DOHH2 (cell line): ENCODE measurements around the gene FBXW7.
A peak's percentile ranks its signal among the peaks of the same experiment; 100 is the strongest.

Experiments used
- H3F3A ChIP-seq: fragments of 200-600 bp; sonication (generic), shearing (Covaris generic); 2 replicates; pipeline ENCODE4 v1.6.0; 2016; ENCODE audit warnings: antibody characterized with exemption, mild to moderate bottlenecking; ENCODE audit not compliant: control insufficient read depth, insufficient read depth
- H3K27ac ChIP-seq: fragments of 200-600 bp; sonication (generic); 2 replicates; pipeline ENCODE4 v1.5.1; 2014; ENCODE audit warnings: low read depth, mild to moderate bottlenecking, low read length, moderate library complexity
- H3K27me3 ChIP-seq: fragments of 200-600 bp; sonication (generic); 2 replicates; pipeline ENCODE4 v1.6.1; 2014; ENCODE audit warnings: mild to moderate bottlenecking, low read length, mixed read lengths; ENCODE audit not compliant: control insufficient read depth
- H3K36me3 ChIP-seq: fragments of 200-600 bp; sonication (generic); 2 replicates; pipeline ENCODE4 v1.6.1; 2014; ENCODE audit warnings: mild to moderate bottlenecking, low read length, moderate library complexity, mixed read lengths; ENCODE audit not compliant: control insufficient read depth
- H3K4me1 ChIP-seq: fragments of 200-600 bp; sonication (generic); 2 replicates; pipeline ENCODE4 v1.6.1; 2014; ENCODE audit warnings: mild to moderate bottlenecking, low read length, mixed read lengths; ENCODE audit not compliant: control insufficient read depth
- H3K4me2 ChIP-seq: fragments of 200-600 bp; sonication (generic); 2 replicates; pipeline ENCODE4 v1.6.0; 2014; ENCODE audit warnings: mild to moderate bottlenecking, low read length, moderate library complexity
- H3K4me3 ChIP-seq: fragments of 200-600 bp; sonication (generic); 2 replicates; pipeline ENCODE4 v1.5.1; 2014; ENCODE audit warnings: mild to moderate bottlenecking, low read length, mixed read lengths
- H3K79me2 ChIP-seq: fragments of 200-600 bp; sonication (generic); 2 replicates; pipeline ENCODE4 v1.6.1; 2014; ENCODE audit warnings: mild to moderate bottlenecking, low read length, mixed read lengths; ENCODE audit not compliant: control insufficient read depth
- H3K9me2 ChIP-seq: fragments of 200-600 bp; sonication (generic); replicated peaks from 2 replicates; pipeline ENCODE4 v1.6.1; 2014; ENCODE audit warnings: mild to moderate bottlenecking, low read length, mixed read lengths; ENCODE audit not compliant: control insufficient read depth
- H3K9me3 ChIP-seq: fragments of 200-600 bp; sonication (generic); 2 replicates; pipeline ENCODE4 v1.6.1; 2014; ENCODE audit warnings: antibody characterized with exemption, low read length, mixed read lengths; ENCODE audit not compliant: control insufficient read depth, insufficient read depth
- H4K20me1 ChIP-seq: fragments of 200-600 bp; sonication (generic); 2 replicates; pipeline ENCODE4 v1.6.0; 2014; ENCODE audit warnings: low read depth, mild to moderate bottlenecking, antibody characterized with exemption, low read length, moderate library complexity; ENCODE audit not compliant: control insufficient read depth, insufficient read depth
- EZH2phosphoT487 ChIP-seq: fragments of 200-600 bp; sonication (generic); IDR thresholded peaks from 2 replicates; pipeline ENCODE4 v1.6.1; 2017; ENCODE audit warnings: borderline replicate concordance, mild to moderate bottlenecking, antibody characterized with exemption, low read length, moderate library complexity, mixed read lengths
- TF ChIP-seq, protein P1 (sequence below): fragments of 200-600 bp; sonication (generic); IDR thresholded peaks from one replicate; pipeline ENCODE4 v1.5.1; 2014; ENCODE audit warnings: antibody characterized with exemption, mild to moderate bottlenecking, low read depth, low read length; ENCODE audit not compliant: poor library complexity, severe bottlenecking

Gene FBXW7

DNA sequence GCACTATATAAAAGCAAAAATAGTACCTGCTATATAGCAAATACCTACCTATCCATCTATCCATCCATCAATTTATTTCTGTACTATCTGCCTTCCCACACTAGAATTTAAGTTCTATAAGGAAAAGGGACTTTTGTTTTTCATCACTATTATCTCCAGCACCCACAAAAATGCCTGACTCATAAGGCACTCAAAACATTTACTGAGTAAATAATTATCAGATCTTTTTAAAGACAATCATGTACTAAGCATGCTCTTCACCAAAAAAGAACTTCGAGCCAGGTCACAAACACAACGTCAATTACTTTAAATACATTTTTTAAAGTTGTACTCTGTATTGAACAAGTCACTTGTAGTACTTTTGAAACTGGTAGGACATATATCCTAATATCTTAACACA lies 119.9 kb downstream of the FBXW7 start:
- Histone ChIP-seq H4K20me1 (peaks cover 10% of the 10 kb centered on the region; the same call in 1 of the 2 replicates), H3K27ac (no peak overlapping the region), H3K27me3 (no peaks in the 10 kb centered on the region), H3K4me3 (no peak overlapping the region), H3K36me3 (peaks cover 4% of the 10 kb centered on the region), H3K4me2 (no peak overlapping the region), H3K79me2 (peaks cover 44% of the 10 kb centered on the region), H3K9me3 (no peaks in the 10 kb centered on the region), H3K4me1 (no peaks in the 10 kb centered on the region), H3K9me2 (no peaks in the 10 kb centered on the region), H3F3A (no peaks in the 10 kb centered on the region; the same call in 1 of the 2 replicates)
- TF ChIP-seq, protein P1, sequence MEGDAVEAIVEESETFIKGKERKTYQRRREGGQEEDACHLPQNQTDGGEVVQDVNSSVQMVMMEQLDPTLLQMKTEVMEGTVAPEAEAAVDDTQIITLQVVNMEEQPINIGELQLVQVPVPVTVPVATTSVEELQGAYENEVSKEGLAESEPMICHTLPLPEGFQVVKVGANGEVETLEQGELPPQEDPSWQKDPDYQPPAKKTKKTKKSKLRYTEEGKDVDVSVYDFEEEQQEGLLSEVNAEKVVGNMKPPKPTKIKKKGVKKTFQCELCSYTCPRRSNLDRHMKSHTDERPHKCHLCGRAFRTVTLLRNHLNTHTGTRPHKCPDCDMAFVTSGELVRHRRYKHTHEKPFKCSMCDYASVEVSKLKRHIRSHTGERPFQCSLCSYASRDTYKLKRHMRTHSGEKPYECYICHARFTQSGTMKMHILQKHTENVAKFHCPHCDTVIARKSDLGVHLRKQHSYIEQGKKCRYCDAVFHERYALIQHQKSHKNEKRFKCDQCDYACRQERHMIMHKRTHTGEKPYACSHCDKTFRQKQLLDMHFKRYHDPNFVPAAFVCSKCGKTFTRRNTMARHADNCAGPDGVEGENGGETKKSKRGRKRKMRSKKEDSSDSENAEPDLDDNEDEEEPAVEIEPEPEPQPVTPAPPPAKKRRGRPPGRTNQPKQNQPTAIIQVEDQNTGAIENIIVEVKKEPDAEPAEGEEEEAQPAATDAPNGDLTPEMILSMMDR = no peak
- no peak for TF ChIP-seq EZH2phosphoT487

DNA sequence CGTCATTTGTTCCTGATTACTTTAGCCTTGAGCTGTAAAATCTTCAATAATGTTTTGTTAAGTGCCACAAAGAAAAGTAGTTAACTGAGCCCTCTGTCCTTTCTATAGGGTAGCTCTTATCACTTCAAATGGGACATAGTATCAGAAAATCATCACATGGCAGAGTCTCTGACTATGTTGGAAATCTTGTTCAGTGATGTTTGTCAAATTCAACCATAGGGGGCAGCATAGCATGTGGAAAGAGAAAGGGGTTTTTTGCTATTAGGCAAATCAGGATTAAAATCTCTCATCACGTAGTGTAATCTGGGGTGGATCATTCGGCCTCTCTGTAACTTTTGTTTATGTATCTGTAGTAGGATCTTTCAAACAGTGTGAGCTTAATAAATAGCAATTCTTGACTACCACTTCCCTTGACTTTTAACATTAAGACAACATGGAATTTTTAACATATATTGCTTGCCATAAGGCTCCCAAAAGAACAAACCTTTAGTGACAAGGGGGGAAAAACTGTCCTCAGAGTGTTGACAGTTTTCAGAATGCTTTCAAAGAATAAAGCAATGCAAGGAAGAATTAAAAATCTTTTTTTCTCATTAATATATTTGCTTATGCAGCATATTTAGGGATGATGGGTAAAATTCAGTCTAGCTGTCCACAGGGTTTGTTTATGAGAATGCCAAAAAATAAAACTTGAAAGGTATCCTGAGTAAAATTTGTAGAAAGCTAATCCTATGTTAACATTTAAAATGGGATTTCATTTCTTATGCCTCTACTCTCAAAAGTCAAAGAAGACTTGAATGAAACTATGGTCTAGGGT lies 127.2 kb downstream of the FBXW7 start:
- Histone ChIP-seq H3K4me1 (no peaks in the 10 kb centered on the region), H4K20me1 (no peaks in the 10 kb centered on the region), H3K27me3 (no peaks in the 10 kb centered on the region), H3K36me3 (peaks cover 4% of the 10 kb centered on the region), H3K4me2 (no peak overlapping the region), H3K9me3 (no peaks in the 10 kb centered on the region), H3F3A (peaks cover 5% of the 10 kb centered on the region), H3K9me2 (no peaks in the 10 kb centered on the region), H3K27ac (no peak overlapping the region), H3K79me2 (peaks cover 9% of the 10 kb centered on the region), H3K4me3 (no peak overlapping the region)
- no peak for TF ChIP-seq EZH2phosphoT487
- TF ChIP-seq, protein P1 = peak; percentile 65

DNA sequence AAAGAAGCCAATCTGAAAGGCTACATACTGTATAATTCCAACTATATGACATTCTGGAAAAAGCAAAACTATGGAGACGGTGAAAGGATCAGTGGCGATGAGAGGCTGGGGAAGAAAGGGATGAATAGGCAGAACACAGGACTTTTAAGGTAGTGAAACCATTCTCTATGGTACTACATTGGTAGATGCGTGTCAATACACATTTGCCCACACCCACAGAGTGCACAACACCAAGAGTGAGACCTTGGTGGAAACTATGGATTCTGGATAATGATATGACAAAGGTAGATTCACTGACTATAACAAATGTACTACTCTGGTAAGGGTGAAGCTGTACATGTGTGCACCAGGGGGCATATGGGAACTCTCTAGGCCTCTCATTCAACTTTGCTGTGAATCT lies 134.5 kb downstream of the FBXW7 start:
- Histone ChIP-seq H3K79me2 (peaks cover 19% of the 10 kb centered on the region), H3K27ac (no peak overlapping the region), H3K36me3 (peaks cover 3% of the 10 kb centered on the region; the same call in 1 of the 2 replicates), H4K20me1 (peaks cover 3% of the 10 kb centered on the region; the same call in 1 of the 2 replicates), H3K4me3 (no peak overlapping the region), H3K4me1 (peaks cover 15% of the 10 kb centered on the region), H3K9me3 (no peaks in the 10 kb centered on the region), H3F3A (no peaks in the 10 kb centered on the region), H3K9me2 (no peaks in the 10 kb centered on the region), H3K27me3 (no peaks in the 10 kb centered on the region), H3K4me2 (no peak overlapping the region)
- TF ChIP-seq EZH2phosphoT487 = no peak
- TF ChIP-seq, protein P1 = no peak
